ENCODE measurements around the gene MEGF9.

DNA sequence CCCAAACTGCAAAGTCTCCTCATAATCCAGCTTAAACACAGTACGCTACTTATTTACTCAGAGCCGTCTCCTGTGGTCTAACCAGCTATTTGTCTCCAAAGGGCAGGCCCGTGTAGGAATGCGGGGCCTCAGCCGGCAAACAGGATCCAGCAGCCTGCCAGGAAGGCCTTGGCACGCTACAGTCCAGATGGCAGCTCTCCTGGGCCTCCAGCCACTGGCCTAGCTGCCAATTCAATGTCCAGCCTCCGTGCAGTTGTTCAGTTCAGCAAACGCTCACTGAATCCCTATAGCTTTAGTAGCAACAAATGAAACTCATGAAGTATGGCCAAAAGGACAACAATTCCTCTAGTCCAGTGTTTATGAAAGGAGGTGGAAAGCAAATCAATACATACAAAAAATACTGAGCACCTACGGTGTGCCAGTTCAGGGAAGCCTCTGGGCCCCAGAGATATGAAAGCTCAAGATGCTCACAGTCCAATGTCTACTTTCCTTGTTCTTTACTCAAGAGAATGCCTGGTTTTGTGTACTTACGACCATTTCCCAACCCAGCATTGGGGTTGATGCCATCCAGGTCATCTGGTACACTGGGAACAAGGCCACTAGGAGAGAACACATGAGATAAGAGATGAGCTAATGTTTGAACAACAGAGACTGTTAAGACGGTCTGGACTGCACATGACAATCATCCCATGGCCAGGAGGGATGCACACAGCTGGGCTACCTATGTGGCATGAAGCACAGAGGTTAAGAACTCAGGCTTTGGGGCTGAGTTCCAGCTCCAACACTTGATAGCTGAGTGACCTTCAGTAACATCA, 142.6 kb downstream of the MEGF9 start:
- TF ChIP-seq, protein P1, sequence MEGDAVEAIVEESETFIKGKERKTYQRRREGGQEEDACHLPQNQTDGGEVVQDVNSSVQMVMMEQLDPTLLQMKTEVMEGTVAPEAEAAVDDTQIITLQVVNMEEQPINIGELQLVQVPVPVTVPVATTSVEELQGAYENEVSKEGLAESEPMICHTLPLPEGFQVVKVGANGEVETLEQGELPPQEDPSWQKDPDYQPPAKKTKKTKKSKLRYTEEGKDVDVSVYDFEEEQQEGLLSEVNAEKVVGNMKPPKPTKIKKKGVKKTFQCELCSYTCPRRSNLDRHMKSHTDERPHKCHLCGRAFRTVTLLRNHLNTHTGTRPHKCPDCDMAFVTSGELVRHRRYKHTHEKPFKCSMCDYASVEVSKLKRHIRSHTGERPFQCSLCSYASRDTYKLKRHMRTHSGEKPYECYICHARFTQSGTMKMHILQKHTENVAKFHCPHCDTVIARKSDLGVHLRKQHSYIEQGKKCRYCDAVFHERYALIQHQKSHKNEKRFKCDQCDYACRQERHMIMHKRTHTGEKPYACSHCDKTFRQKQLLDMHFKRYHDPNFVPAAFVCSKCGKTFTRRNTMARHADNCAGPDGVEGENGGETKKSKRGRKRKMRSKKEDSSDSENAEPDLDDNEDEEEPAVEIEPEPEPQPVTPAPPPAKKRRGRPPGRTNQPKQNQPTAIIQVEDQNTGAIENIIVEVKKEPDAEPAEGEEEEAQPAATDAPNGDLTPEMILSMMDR (IDR thresholded peaks at IDR 0.05; ENCODE audit: extremely low read depth in 1 of 2, insufficient read depth in 1 of 2, low read depth in 1 of 2, low read length in 2 of 2), result no peak
- no peak for TF ChIP-seq POLR2A (IDR thresholded peaks at IDR 0.05; ENCODE audit: low read depth, low read length)
- no peak for TF ChIP-seq POLR2AphosphoS5 (IDR thresholded peaks at IDR 0.05; ENCODE audit: insufficient read depth, low read depth, low read length)
